Measurements from ENCODE around the gene HERPUD1.

The HERPUD1 gene

GRCh38 chr16:56939801-56940200 lies 7.9 kb downstream of the HERPUD1 start:
- Histone ChIP-seq H3K36me3 (replicated peaks in 1 of 2; ENCODE audit: control insufficient read depth in 2 of 2, insufficient read depth in 2 of 2, low read length in 2 of 2) (peaks cover 29 to 99% of the 10 kb centered on the region in 2 donors), H2AFZ (ENCODE audit: low read length) (no peak overlapping the region), H3K9me3 (replicated peaks in 1 of 2; ENCODE audit: control insufficient read depth in 2 of 2, insufficient read depth in 1 of 2, low read depth in 1 of 2, low read length in 2 of 2) (no peaks in the 10 kb centered on the region), H3K4me3 (ENCODE audit: low read length in 2 of 2) (no peak overlapping the region), H2AK5ac (ENCODE audit: low read depth, low read length) (no peak overlapping the region), H4K91ac (ENCODE audit: low read depth, low read length, poor library complexity) (no peak overlapping the region), H3K27me3 (ENCODE audit: control insufficient read depth in 3 of 3, insufficient read depth in 3 of 3, low read depth in 1 of 3, low read length in 3 of 3) (no peaks in the 10 kb centered on the region), H2BK120ac (ENCODE audit: low read depth, low read length) (no peak overlapping the region), H3K4me2 (ENCODE audit: insufficient read depth, low read length, poor library complexity, severe bottlenecking) (no peak overlapping the region), H2BK12ac (ENCODE audit: low read length) (no peak overlapping the region), H2BK5ac (ENCODE audit: low read length) (no peak overlapping the region), H3K14ac (ENCODE audit: low read length) (no peak overlapping the region), H3K23ac (ENCODE audit: low read depth, low read length, poor library complexity) (no peak overlapping the region), H3K4ac (ENCODE audit: low read length) (no peak overlapping the region), H3K9ac (ENCODE audit: low read depth, low read length, poor library complexity) (no peak overlapping the region), H3K4me1 (ENCODE audit: control insufficient read depth in 2 of 2, insufficient read depth in 1 of 2, low read depth in 1 of 2, low read length in 2 of 2) (peaks cover 0 to 2% of the 10 kb centered on the region in 2 donors), H3K18ac (ENCODE audit: low read length) (no peak overlapping the region), H2BK15ac (ENCODE audit: low read length) (no peak overlapping the region), H4K8ac (ENCODE audit: low read depth, low read length) (no peak overlapping the region), H3K27ac (replicated peaks; ENCODE audit: low read length) (no peak overlapping the region), H3K79me1 (ENCODE audit: low read depth, low read length) (no peaks in the 10 kb centered on the region)
- no CpG with 5 or more reads among the region's 4 CpGs for WGBS, 2 donors (ENCODE audit: extremely low coverage in 2 of 2, insufficient read length in 2 of 2, insufficient replicate concordance in 1 of 2)
- no peak for DNase-seq (ENCODE audit: low spot score)

- Histone ChIP-seq H4K91ac (ENCODE audit: low read depth, low read length, poor library complexity) (no peak overlapping the region), H3K4me1 (ENCODE audit: control insufficient read depth in 2 of 2, insufficient read depth in 1 of 2, low read depth in 1 of 2, low read length in 2 of 2) (peaks cover 0 to 2% of the 10 kb centered on the region in 2 donors), H3K9me3 (replicated peaks in 1 of 2; ENCODE audit: control insufficient read depth in 2 of 2, insufficient read depth in 1 of 2, low read depth in 1 of 2, low read length in 2 of 2) (no peaks in the 10 kb centered on the region), H3K4ac (ENCODE audit: low read length) (no peak overlapping the region), H3K23ac (ENCODE audit: low read depth, low read length, poor library complexity) (no peak overlapping the region), H3K18ac (ENCODE audit: low read length) (no peak overlapping the region), H4K8ac (ENCODE audit: low read depth, low read length) (no peak overlapping the region), H2BK120ac (ENCODE audit: low read depth, low read length) (no peak overlapping the region), H3K9ac (ENCODE audit: low read depth, low read length, poor library complexity) (no peak overlapping the region), H2AFZ (ENCODE audit: low read length) (no peak overlapping the region), H3K79me1 (ENCODE audit: low read depth, low read length) (no peaks in the 10 kb centered on the region), H2BK15ac (ENCODE audit: low read length) (no peak overlapping the region), H3K27me3 (ENCODE audit: control insufficient read depth in 3 of 3, insufficient read depth in 3 of 3, low read depth in 1 of 3, low read length in 3 of 3) (no peaks in the 10 kb centered on the region), H3K27ac (replicated peaks; ENCODE audit: low read length) (no peak overlapping the region), H3K4me2 (ENCODE audit: insufficient read depth, low read length, poor library complexity, severe bottlenecking) (no peak overlapping the region), H3K14ac (ENCODE audit: low read length) (no peak overlapping the region), H2BK12ac (ENCODE audit: low read length) (no peak overlapping the region), H2AK5ac (ENCODE audit: low read depth, low read length) (no peak overlapping the region), H3K36me3 (replicated peaks in 1 of 2; ENCODE audit: control insufficient read depth in 2 of 2, insufficient read depth in 2 of 2, low read length in 2 of 2) (peaks cover 31 to 93% of the 10 kb centered on the region in 2 donors), H2BK5ac (ENCODE audit: low read length) (no peak overlapping the region), H3K4me3 (ENCODE audit: low read length in 2 of 2) (peak overlapping the region in 1 of 2 donors; percentile 29)
- WGBS, 2 donors (ENCODE audit: extremely low coverage in 2 of 2, insufficient read length in 2 of 2, insufficient replicate concordance in 1 of 2), result no CpG with 5 or more reads among the region's 2 CpGs
- no peak for DNase-seq (ENCODE audit: low spot score)
Measured at GRCh38 chr16:56941092-56941491, 9.2 kb downstream of the HERPUD1 start.

GRCh38 chr16:56941856-56942331 lies 10.0 kb downstream of the HERPUD1 start:
- no peak overlapping the region for H2AK5ac ChIP-seq (ENCODE audit: low read depth, low read length)
- no CpG with 5 or more reads among the region's 9 CpGs for WGBS, 2 donors (ENCODE audit: extremely low coverage in 2 of 2, insufficient read length in 2 of 2, insufficient replicate concordance in 1 of 2)
- no peak overlapping the region for H4K91ac ChIP-seq (ENCODE audit: low read depth, low read length, poor library complexity)
- no peak overlapping the region for H2BK5ac ChIP-seq (ENCODE audit: low read length)
- no peak overlapping the region for H3K23ac ChIP-seq (ENCODE audit: low read depth, low read length, poor library complexity)
- no peak overlapping the region for H2BK15ac ChIP-seq (ENCODE audit: low read length)
- no peaks in the 10 kb centered on the region for H3K79me1 ChIP-seq (ENCODE audit: low read depth, low read length)
- H3K14ac ChIP-seq (ENCODE audit: low read length), result no peak overlapping the region
- H2BK12ac ChIP-seq (ENCODE audit: low read length), result no peak overlapping the region
- H3K9ac ChIP-seq (ENCODE audit: low read depth, low read length, poor library complexity), result no peak overlapping the region
- H3K18ac ChIP-seq (ENCODE audit: low read length), result no peak overlapping the region
- H3K4ac ChIP-seq (ENCODE audit: low read length), result no peak overlapping the region
- H3K27me3 ChIP-seq (ENCODE audit: control insufficient read depth in 3 of 3, insufficient read depth in 3 of 3, low read depth in 1 of 3, low read length in 3 of 3), result no peaks in the 10 kb centered on the region
- no peak for DNase-seq (ENCODE audit: low spot score)
- H3K4me2 ChIP-seq (ENCODE audit: insufficient read depth, low read length, poor library complexity, severe bottlenecking), result no peak overlapping the region
- no peak overlapping the region for H3K27ac ChIP-seq (replicated peaks; ENCODE audit: low read length)
- H2AFZ ChIP-seq (ENCODE audit: low read length), result no peak overlapping the region
- no peak overlapping the region for H3K4me3 ChIP-seq (ENCODE audit: low read length in 2 of 2)
- peaks cover 31 to 85% of the 10 kb centered on the region in 2 donors for H3K36me3 ChIP-seq (replicated peaks in 1 of 2; ENCODE audit: control insufficient read depth in 2 of 2, insufficient read depth in 2 of 2, low read length in 2 of 2)
- peaks cover 0 to 1% of the 10 kb centered on the region in 2 donors for H3K4me1 ChIP-seq (ENCODE audit: control insufficient read depth in 2 of 2, insufficient read depth in 1 of 2, low read depth in 1 of 2, low read length in 2 of 2)
- no peaks in the 10 kb centered on the region for H3K9me3 ChIP-seq (replicated peaks in 1 of 2; ENCODE audit: control insufficient read depth in 2 of 2, insufficient read depth in 1 of 2, low read depth in 1 of 2, low read length in 2 of 2)
- H2BK120ac ChIP-seq (ENCODE audit: low read depth, low read length), result no peak overlapping the region
- no peak overlapping the region for H4K8ac ChIP-seq (ENCODE audit: low read depth, low read length)

GRCh38 chr16:56943761-56944375 lies 11.9 kb downstream of the HERPUD1 start:
- no peaks in the 10 kb centered on the region for H3K79me1 ChIP-seq (ENCODE audit: low read depth, low read length)
- no peak overlapping the region for H2BK120ac ChIP-seq (ENCODE audit: low read depth, low read length)
- H2AFZ ChIP-seq (ENCODE audit: low read length), result no peak overlapping the region
- no peak overlapping the region for H3K27ac ChIP-seq (replicated peaks; ENCODE audit: low read length)
- H3K27me3 ChIP-seq (ENCODE audit: control insufficient read depth in 3 of 3, insufficient read depth in 3 of 3, low read depth in 1 of 3, low read length in 3 of 3), result no peaks in the 10 kb centered on the region
- H3K4me2 ChIP-seq (ENCODE audit: insufficient read depth, low read length, poor library complexity, severe bottlenecking), result no peak overlapping the region
- no peak overlapping the region for H3K18ac ChIP-seq (ENCODE audit: low read length)
- H2BK15ac ChIP-seq (ENCODE audit: low read length), result no peak overlapping the region
- no peak overlapping the region for H4K91ac ChIP-seq (ENCODE audit: low read depth, low read length, poor library complexity)
- no peak overlapping the region for H3K4ac ChIP-seq (ENCODE audit: low read length)
- H3K4me1 ChIP-seq (ENCODE audit: control insufficient read depth in 2 of 2, insufficient read depth in 1 of 2, low read depth in 1 of 2, low read length in 2 of 2), result no peaks in the 10 kb centered on the region
- no peak overlapping the region for H3K9ac ChIP-seq (ENCODE audit: low read depth, low read length, poor library complexity)
- H4K8ac ChIP-seq (ENCODE audit: low read depth, low read length), result no peak overlapping the region
- no CpG with 5 or more reads among the region's 6 CpGs for WGBS, 2 donors (ENCODE audit: extremely low coverage in 2 of 2, insufficient read length in 2 of 2, insufficient replicate concordance in 1 of 2)
- H3K4me3 ChIP-seq (ENCODE audit: low read length in 2 of 2), result no peak overlapping the region
- peaks cover 24 to 66% of the 10 kb centered on the region in 2 donors for H3K36me3 ChIP-seq (replicated peaks in 1 of 2; ENCODE audit: control insufficient read depth in 2 of 2, insufficient read depth in 2 of 2, low read length in 2 of 2)
- H2BK12ac ChIP-seq (ENCODE audit: low read length), result no peak overlapping the region
- H3K23ac ChIP-seq (ENCODE audit: low read depth, low read length, poor library complexity), result no peak overlapping the region
- H3K14ac ChIP-seq (ENCODE audit: low read length), result no peak overlapping the region
- no peaks in the 10 kb centered on the region for H3K9me3 ChIP-seq (replicated peaks in 1 of 2; ENCODE audit: control insufficient read depth in 2 of 2, insufficient read depth in 1 of 2, low read depth in 1 of 2, low read length in 2 of 2)
- no peak for DNase-seq (ENCODE audit: low spot score)
- no peak overlapping the region for H2BK5ac ChIP-seq (ENCODE audit: low read length)
- no peak overlapping the region for H2AK5ac ChIP-seq (ENCODE audit: low read depth, low read length)
